Adipocyte (in vitro differentiated cells): ENCODE results near the gene ARPC5L.

Experiments used
- DNase-seq: peaks from one replicate; pipeline ENCODE4 v3.0.0-alpha.2; 2015; ENCODE audit warnings: low read depth
- H3K27me3 ChIP-seq: replicated peaks from 2 replicates; pipeline ENCODE4 v1.7.0; 2013; ENCODE audit warnings: mild to moderate bottlenecking, low read length, moderate library complexity; ENCODE audit not compliant: control insufficient read depth, insufficient read depth
- H3K36me3 ChIP-seq: 2 replicates; pipeline ENCODE4 v1.7.0; 2013; ENCODE audit warnings: low read length, mild to moderate bottlenecking, moderate library complexity; ENCODE audit not compliant: control insufficient read depth, insufficient read depth, severe bottlenecking
- H3K4me1 ChIP-seq: 2 replicates; pipeline ENCODE4 v1.7.0; 2013; ENCODE audit warnings: mild to moderate bottlenecking, low read length, moderate library complexity; ENCODE audit not compliant: control insufficient read depth, insufficient read depth
- H3K4me3 ChIP-seq: 2 replicates; pipeline ENCODE4 v1.7.0; 2013; ENCODE audit warnings: mild to moderate bottlenecking, low read length, moderate library complexity
- H3K9ac ChIP-seq: 2 replicates; pipeline ENCODE4 v1.7.0; 2013; ENCODE audit warnings: mild to moderate bottlenecking, low read length, moderate library complexity
- H3K9me3 ChIP-seq: 2 replicates; pipeline ENCODE4 v1.7.0; 2013; ENCODE audit warnings: mild to moderate bottlenecking, low read length, moderate library complexity; ENCODE audit not compliant: control insufficient read depth

ARPC5L gene

GRCh38 chr9:124870723-124871122, 8.8 kb downstream of the ARPC5L start:
- Histone ChIP-seq H3K9ac (peak overlapping the region; percentile 95), H3K27me3 (no peaks in the 10 kb centered on the region), H3K4me1 (peaks cover 43% of the 10 kb centered on the region), H3K36me3 (peaks cover 24% of the 10 kb centered on the region), H3K4me3 (peak overlapping the region; percentile 93), H3K9me3 (no peaks in the 10 kb centered on the region)
- no peak for DNase-seq

DNA sequence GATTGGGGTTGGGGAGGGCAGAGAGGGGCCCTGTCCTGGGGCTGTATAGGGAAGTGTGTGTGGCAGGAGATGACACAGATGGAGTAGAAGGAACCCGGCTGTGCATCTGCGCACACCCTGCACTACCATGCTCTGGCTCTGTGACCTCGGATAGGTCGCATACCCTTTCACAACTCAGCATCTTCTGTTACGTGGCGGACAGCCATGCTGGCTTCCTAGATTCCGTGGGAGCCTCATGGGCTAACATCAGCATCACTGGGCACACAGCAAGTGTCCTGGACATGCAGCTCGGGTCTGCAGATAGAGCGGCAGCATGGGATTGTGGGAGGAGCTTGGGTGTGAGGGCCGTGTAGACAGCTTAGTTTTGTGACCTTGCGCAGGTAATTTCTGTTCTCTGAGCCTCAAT, 9.2 kb downstream of the ARPC5L start:
- peaks cover 29% of the 10 kb centered on the region for H3K36me3 ChIP-seq
- peak overlapping the region; percentile 93 for H3K4me3 ChIP-seq
- no peak for DNase-seq
- H3K27me3 ChIP-seq, result no peaks in the 10 kb centered on the region
- H3K4me1 ChIP-seq, result peaks cover 43% of the 10 kb centered on the region
- peak overlapping the region; percentile 25 for H3K9ac ChIP-seq
- H3K9me3 ChIP-seq, result no peaks in the 10 kb centered on the region

- no peak overlapping the region for H3K4me3 ChIP-seq
- H3K9ac ChIP-seq, result no peak overlapping the region
- H3K9me3 ChIP-seq, result no peaks in the 10 kb centered on the region
- H3K27me3 ChIP-seq, result no peaks in the 10 kb centered on the region
- H3K4me1 ChIP-seq, result peaks cover 36% of the 10 kb centered on the region
- H3K36me3 ChIP-seq, result peaks cover 53% of the 10 kb centered on the region
- DNase-seq, result no peak
Measured at GRCh38 chr9:124873664-124874063, 11.7 kb downstream of the ARPC5L start.

- Histone ChIP-seq H3K9ac (no peak overlapping the region), H3K27me3 (no peaks in the 10 kb centered on the region), H3K9me3 (no peaks in the 10 kb centered on the region), H3K4me3 (no peak overlapping the region), H3K4me1 (peaks cover 31% of the 10 kb centered on the region), H3K36me3 (peaks cover 71% of the 10 kb centered on the region)
- DNase-seq, result no peak
Measured at GRCh38 chr9:124875501-124875900, 13.6 kb downstream of the ARPC5L start.

DNA sequence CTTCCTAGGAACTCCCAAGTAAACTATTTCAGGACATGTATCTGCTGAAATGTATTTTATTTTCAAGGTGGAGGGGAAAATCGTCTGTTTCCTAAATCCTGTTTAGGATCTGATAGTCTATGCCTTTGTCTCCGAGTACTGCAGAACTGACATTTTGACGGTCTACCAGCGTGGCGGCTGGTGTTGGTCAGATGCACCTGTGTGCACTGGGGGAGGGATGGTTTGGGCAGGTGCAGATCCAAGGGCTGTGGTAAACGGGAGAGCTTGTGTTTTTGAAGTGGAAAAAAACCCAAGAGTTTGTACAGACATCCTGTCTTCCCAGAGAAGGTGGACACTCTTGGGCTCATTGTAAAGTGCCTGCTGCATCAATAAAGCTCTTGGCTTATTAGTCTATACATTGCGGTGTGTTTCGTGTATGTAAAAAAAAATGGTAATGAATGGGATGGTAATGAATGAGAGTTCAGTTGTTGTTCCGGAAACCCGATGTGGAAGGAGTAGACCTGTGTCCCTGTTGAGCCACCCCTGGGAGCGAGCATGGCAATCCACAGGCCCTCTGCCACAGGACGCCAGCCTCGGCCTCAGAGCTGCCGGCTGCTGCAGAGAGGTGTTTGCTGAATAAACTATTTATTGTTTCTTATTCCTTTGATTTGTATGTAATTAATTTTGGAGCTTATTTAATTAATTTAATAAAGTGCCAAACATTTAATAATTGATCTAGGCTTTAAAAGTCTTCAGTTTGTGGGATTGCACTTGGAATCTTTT, 15.3 kb downstream of the ARPC5L start:
- Histone ChIP-seq H3K4me3 (no peak overlapping the region), H3K36me3 (peaks cover 88% of the 10 kb centered on the region), H3K9me3 (no peaks in the 10 kb centered on the region), H3K27me3 (no peaks in the 10 kb centered on the region), H3K4me1 (peaks cover 14% of the 10 kb centered on the region), H3K9ac (no peak overlapping the region)
- DNase-seq, result no peak

DNA sequence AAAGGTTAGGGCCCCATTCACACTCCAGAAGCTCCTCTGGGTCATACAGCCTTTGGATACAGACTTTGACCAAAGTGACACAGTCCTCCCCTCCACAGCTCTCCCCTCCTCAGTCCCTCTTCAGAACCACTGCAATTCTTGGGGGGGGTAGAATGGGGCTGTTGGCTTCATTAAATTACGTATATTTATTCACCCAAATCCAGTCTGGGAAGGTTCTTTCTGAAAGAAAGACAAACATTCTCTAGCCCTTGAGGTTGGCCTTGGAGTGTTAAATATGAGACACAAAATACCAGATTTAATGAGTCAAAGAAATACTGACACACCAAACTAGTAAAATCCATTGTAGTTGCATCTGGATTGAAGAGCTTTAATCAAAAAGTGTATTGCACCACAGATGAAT, 16.1 kb downstream of the ARPC5L start:
- Histone ChIP-seq H3K27me3 (no peaks in the 10 kb centered on the region), H3K4me3 (no peak overlapping the region), H3K9ac (no peak overlapping the region), H3K4me1 (peaks cover 7% of the 10 kb centered on the region), H3K9me3 (no peaks in the 10 kb centered on the region), H3K36me3 (peaks cover 94% of the 10 kb centered on the region)
- peak; percentile 12 for DNase-seq

DNA sequence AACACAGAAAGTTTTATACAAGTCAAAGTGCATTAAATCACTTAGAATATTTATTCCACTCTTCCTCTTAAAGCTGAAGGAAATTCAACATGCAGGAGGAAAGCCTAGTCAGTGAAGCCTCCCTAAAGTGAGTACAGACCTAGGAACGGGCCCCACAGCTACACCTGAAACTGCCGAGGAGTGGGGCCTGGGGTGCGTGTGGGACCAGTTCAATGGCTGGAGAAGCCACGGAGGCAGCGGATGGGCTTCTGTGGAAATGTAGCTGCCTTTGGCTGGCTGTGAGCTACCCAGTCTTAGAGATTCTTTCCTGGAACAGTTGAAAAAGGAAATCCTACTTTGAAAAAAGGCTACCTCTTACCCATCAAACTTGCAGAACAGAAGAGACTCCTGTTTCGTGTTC, 16.6 kb downstream of the ARPC5L start:
- H3K27me3 ChIP-seq, result no peaks in the 10 kb centered on the region
- H3K9ac ChIP-seq, result no peak overlapping the region
- H3K4me1 ChIP-seq, result peaks cover 4% of the 10 kb centered on the region
- DNase-seq, result no peak
- H3K9me3 ChIP-seq, result no peaks in the 10 kb centered on the region
- H3K4me3 ChIP-seq, result no peak overlapping the region
- peaks cover 90% of the 10 kb centered on the region for H3K36me3 ChIP-seq

DNA sequence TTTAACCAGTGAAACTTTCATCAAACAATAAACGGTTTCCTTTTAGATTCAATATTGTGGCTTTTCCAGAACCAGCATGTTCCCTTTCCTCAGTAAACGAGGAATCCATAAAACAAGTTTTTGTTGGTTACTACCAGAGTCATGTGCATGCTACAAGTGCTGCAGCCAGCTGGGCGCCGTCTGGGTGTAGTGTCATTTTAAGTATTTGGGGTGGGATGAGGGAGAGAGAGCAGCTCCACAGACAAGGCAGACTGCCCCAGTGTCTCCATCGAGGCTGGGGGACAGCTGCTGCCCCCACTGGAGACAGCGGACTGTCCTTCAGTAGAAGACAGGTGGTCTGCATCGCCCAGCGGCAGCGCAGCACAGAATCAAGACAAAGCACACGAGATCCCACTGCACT, 17.3 kb downstream of the ARPC5L start:
- Histone ChIP-seq H3K4me1 (peaks cover 4% of the 10 kb centered on the region), H3K27me3 (no peaks in the 10 kb centered on the region), H3K9me3 (no peaks in the 10 kb centered on the region), H3K36me3 (peaks cover 84% of the 10 kb centered on the region), H3K9ac (no peak overlapping the region), H3K4me3 (no peak overlapping the region)
- DNase-seq, result no peak

DNA sequence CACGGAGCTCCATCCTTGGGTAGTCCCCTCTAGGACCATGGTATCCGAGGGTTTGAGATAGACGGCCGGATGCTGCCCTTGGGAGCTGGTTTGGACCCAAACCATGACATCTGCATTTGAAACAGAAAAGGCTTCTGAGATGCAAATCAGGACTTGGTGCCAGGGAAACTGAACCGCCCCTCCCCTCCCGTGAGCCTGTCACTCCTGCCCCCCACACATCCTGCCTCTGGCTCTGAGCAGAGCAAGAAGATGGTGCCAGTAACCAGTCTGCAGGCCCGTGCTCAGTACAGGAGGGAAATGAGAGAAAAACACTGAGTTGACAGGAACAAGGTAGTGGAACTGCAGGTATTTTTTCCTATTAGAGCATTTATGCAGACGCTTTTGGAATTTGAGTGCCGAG, 18.6 kb downstream of the ARPC5L start:
- H3K9me3 ChIP-seq, result no peaks in the 10 kb centered on the region
- no peaks in the 10 kb centered on the region for H3K27me3 ChIP-seq
- peaks cover 83% of the 10 kb centered on the region for H3K36me3 ChIP-seq
- DNase-seq, result no peak
- H3K9ac ChIP-seq, result no peak overlapping the region
- H3K4me1 ChIP-seq, result peaks cover 4% of the 10 kb centered on the region
- no peak overlapping the region for H3K4me3 ChIP-seq

DNA sequence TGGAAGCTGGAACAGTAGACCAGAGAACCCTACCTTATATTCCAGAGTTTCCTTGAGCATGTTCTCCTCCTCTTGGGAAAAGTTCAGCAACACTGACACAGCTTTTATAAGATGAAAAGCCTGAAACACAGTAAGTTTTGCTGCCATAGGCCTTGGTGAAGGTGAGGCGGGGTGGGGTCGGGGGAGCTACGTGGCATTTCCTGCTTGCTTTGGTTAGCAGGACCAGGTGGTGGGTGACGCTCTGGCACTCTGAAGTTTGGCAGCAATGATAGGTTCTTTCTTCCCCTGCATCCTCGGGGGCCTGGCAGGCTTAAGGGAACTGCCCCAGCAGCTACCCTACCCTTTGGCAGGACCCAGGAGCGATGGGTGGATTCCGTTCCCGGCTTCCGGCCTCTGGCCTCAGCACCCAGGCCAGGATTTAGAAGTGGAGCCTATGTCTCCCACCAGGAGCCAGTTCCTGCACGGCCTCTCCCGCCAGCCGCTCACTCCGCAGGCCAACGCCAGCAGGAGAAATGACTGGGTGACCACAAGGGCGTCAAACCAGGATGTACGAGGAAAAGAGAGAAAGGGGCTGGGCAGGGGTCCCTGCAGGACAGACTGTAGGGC, 19.3 kb downstream of the ARPC5L start:
- DNase-seq, result no peak
- Histone ChIP-seq H3K27me3 (no peaks in the 10 kb centered on the region), H3K36me3 (peaks cover 82% of the 10 kb centered on the region), H3K4me3 (no peak overlapping the region), H3K9ac (no peak overlapping the region), H3K9me3 (no peaks in the 10 kb centered on the region), H3K4me1 (peaks cover 4% of the 10 kb centered on the region)

DNA sequence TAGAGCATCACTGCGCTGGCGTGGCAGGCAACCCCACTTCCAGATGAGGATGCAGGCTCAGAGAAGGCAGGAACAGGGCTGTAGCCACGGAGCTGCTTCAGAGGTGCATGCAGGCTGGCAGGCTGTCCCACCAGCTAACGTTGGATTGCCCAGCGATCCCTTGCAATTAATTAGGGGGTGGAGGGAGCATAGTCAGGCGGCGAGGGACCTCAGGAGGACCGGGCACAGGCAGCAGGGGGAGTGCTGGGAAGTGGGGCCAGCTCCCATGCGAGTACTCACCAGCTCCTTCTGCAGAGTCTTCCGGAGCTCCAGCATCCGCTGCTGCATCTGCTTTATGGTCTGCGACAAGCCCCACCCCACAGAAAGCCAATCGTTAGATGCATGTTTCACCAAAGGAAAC, 20.3 kb downstream of the ARPC5L start:
- DNase-seq, result no peak
- peaks cover 4% of the 10 kb centered on the region for H3K4me1 ChIP-seq
- no peaks in the 10 kb centered on the region for H3K9me3 ChIP-seq
- peaks cover 82% of the 10 kb centered on the region for H3K36me3 ChIP-seq
- H3K9ac ChIP-seq, result no peak overlapping the region
- H3K27me3 ChIP-seq, result no peaks in the 10 kb centered on the region
- no peak overlapping the region for H3K4me3 ChIP-seq
